ENCODE data around the gene MLST8.
"Not testable (repeated sequence)": the region's sequence is repeated elsewhere in the genome, so short reads cannot be mapped to it uniquely, and the experiment has no call there.

MLST8 gene

GRCh38 chr16:2250652-2251295 lies 45.5 kb downstream of the MLST8 start:
- H3K27me3 Mint-ChIP-seq, result no peaks in the 10 kb centered on the region
- H3K36me3 Mint-ChIP-seq, result no peaks in the 10 kb centered on the region
- H3K27ac Mint-ChIP-seq, result peak overlapping the region; percentile 72
- H3K9me3 Mint-ChIP-seq (ENCODE audit: low read depth), result no peaks in the 10 kb centered on the region
- H3K4me1 Mint-ChIP-seq (ENCODE audit: low read depth), result peaks cover 12% of the 10 kb centered on the region
- H3K4me3 Mint-ChIP-seq, result peak overlapping the region; percentile 90

DNA sequence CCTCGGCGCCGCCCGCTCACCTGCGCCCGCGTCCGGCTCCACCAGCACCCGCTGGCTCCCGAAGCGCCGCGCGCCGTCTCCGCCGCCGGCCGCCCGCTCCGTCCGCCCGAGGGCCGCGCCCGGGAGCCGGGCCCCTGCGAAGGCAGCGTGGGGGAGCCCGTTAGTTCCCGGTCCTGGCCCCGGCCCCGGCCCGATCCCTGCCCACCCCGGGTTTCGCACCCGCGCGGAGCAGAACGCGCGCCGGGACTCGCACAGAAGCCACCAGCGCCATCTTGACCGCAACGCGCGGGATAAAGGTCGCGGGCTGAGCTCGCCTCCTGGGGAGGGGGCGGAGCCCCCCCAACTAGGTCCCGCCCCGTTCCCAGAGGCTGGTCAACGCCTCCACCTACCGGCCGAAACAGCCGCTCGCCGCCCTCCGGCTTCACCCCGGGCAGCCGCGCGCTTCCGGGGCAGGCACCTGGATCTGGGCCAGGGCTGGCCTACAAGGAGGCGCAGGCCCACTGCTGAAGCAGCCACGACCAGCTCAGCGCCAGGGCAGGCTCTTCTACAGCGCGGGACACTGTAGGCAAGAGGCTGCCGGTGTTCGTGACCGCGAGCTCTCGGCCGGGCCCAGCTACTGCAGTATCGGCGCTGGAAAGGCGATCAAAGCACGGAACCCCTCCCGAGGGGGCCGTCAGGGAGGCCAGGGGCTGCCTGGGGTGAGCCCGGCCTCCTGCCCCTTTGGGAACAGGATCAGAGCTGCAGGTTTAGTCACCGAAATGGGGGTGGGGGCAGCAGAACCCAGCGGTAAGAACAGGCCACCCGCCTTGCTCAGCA lies 46.2 kb downstream of the MLST8 start, which contains the start of gene ECI1:
Gene ECI1 (minus strand): TSS at position 292 of the 816 bp plus-strand sequence. CDS start 21 bp downstream, at position 271.
- H3K4me1 Mint-ChIP-seq (ENCODE audit: low read depth), result peaks cover 12% of the 10 kb centered on the region
- peak within 1 kb of the TSS; percentile 90 for H3K4me3 Mint-ChIP-seq
- no peaks in the 10 kb centered on the region for H3K9me3 Mint-ChIP-seq (ENCODE audit: low read depth)
- H3K27ac Mint-ChIP-seq, result peak within 1 kb of the TSS; percentile 86
- no peaks in the 10 kb centered on the region for H3K27me3 Mint-ChIP-seq
- H3K36me3 Mint-ChIP-seq, result no peaks in the 10 kb centered on the region

DNA sequence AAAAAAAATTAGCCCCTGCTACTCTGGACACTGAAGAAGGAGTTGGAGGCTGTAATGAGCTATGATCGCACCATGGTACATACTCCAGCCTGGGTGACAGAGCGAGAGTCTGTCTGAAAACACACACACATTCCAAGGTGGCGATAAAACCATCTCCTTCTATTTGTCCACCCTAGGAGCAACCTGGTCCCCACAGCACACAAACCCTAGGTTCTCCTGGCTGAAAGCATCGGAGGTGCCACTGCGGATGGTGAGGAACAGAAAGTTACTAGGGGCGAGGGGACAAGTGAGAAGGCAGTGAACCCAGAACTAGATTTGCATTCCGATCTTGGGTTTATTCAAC lies 47.5 kb downstream of the MLST8 start:
- peaks cover 12% of the 10 kb centered on the region for H3K4me1 Mint-ChIP-seq (ENCODE audit: low read depth)
- peak overlapping the region; percentile 58 for H3K27ac Mint-ChIP-seq
- no peaks in the 10 kb centered on the region for H3K27me3 Mint-ChIP-seq
- no peaks in the 10 kb centered on the region for H3K36me3 Mint-ChIP-seq
- H3K9me3 Mint-ChIP-seq (ENCODE audit: low read depth), result no peaks in the 10 kb centered on the region
- H3K4me3 Mint-ChIP-seq, result no peak overlapping the region

DNA sequence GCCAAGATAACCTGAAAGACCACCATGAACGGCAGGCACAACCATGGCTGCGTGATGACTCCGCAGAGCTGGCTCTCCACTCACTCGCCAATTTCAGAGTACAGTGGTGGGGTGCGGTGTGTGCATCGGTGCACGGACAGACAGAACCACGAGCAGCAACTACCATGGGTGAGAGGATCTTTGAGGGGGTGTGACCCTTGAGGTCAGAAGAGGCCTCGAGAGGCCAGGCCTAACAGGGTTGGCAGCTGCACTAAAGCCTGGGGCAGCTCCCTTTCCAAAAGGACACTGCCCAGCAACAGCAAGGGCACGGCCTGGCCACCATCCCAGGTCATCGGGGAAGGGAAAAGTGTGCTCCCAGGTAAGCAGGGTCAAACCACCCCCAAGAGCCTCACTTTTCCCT lies 48.0 kb downstream of the MLST8 start:
- Mint-ChIP-seq H3K36me3 (no peaks in the 10 kb centered on the region), H3K27ac (peak overlapping the region; percentile 58), H3K4me3 (no peak overlapping the region), H3K9me3 (ENCODE audit: low read depth) (no peaks in the 10 kb centered on the region), H3K4me1 (ENCODE audit: low read depth) (peaks cover 12% of the 10 kb centered on the region), H3K27me3 (no peaks in the 10 kb centered on the region)

DNA sequence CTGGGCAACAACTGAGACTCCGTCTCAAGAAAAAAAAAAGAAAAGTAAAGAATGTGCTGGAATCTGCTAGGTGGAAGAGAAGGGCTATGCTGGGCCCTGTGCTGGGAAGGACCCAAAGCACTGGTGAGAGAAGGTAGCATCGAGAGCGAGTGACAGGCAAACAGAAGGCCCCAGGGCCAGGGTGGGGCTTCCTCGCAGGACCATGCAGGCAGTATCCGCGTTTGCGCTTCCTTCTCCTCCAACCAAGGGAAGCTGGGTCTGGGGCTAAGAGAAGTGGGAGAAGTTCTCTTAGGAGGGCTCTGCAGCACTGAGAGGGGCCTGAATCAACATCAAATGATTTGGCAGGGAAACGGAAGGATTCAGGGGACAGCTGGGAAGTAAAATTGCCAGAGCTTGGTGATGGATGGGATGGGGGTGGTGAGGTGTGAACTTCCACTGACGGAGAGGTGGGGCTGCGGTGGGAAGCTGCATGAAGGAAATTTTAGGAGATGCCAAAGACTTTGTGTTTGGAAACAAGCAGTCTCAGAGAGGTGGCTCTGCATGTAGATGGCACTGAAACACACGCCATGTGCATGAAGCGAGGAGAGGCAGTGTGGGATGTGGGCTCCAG lies 51.4 kb downstream of the MLST8 start:
- no peak overlapping the region for H3K4me3 Mint-ChIP-seq

GRCh38 chr16:2257726-2258125 lies 52.5 kb downstream of the MLST8 start:
- H3K27me3 Mint-ChIP-seq, result no peaks in the 10 kb centered on the region
- H3K9me3 Mint-ChIP-seq (ENCODE audit: low read depth), result no peaks in the 10 kb centered on the region
- no peak overlapping the region for H3K27ac Mint-ChIP-seq
- H3K4me1 Mint-ChIP-seq (ENCODE audit: low read depth), result peaks cover 4% of the 10 kb centered on the region
- H3K36me3 Mint-ChIP-seq, result peaks cover 4% of the 10 kb centered on the region
- H3K4me3 Mint-ChIP-seq, result no peak overlapping the region

More for the DNA sequence above, 51.4 kb downstream of the MLST8 start:
- Mint-ChIP-seq H3K36me3 (peaks cover 4% of the 10 kb centered on the region), H3K27me3 (no peaks in the 10 kb centered on the region), H3K4me1 (ENCODE audit: low read depth) (peaks cover 8% of the 10 kb centered on the region), H3K9me3 (ENCODE audit: low read depth) (no peaks in the 10 kb centered on the region), H3K27ac (peak overlapping the region; percentile 46)

DNA sequence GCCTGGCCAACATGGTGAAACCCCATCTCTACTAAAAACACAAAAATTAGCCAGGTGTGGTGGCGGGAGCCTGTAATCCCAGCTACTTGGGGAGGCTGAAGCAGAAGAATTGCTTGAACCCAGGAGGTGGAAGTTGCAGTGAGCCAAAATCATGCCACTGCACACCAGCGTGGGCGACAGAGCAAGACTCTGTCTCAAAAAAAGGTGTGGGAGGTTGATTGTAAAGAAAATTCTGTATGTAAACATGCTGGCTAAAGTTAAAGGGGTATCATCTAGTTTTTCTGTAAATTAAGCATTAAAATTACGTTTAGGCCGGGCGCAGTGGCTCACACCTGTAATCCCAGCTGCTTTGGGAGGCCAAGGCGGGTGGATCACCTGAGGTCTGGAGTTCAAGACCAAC lies 53.3 kb downstream of the MLST8 start:
- H3K36me3 Mint-ChIP-seq; H3K27me3 Mint-ChIP-seq; H3K4me1 Mint-ChIP-seq (ENCODE audit: low read depth); H3K4me3 Mint-ChIP-seq; H3K27ac Mint-ChIP-seq; H3K9me3 Mint-ChIP-seq (ENCODE audit: low read depth): not testable (repeated sequence)
